Neural cell (in vitro differentiated cells): Measurements from ENCODE around the gene GNB1. TPM values are rescaled to one million over a fixed set of nuclear protein-coding genes. Genes with fewer than 3 reads are reported as not detected.

Experiments
- H2AFZ ChIP-seq: fragments of 200-600, 300-800 bp; sonication (generic), shearing (Covaris generic); 2 replicates; pipeline ENCODE4 v1.6.0; 2014; ENCODE audit warnings: low read depth, mild to moderate bottlenecking, antibody characterized with exemption, low read length, moderate library complexity
- H3F3A ChIP-seq: fragments of 200-600 bp; shearing (Covaris generic); 2 replicates; pipeline ENCODE4 v1.6.1; 2016; ENCODE audit warnings: mild to moderate bottlenecking, moderate library complexity, mixed read lengths, antibody characterized with exemption, low read length; ENCODE audit not compliant: insufficient read depth, poor library complexity, severe bottlenecking
- H3K27ac ChIP-seq: fragments of 200-600, 300-800 bp; sonication (generic), shearing (Covaris generic); 2 replicates; pipeline ENCODE4 v1.5.1; 2014; ENCODE audit warnings: mild to moderate bottlenecking, low read length, moderate library complexity
- H3K27me3 ChIP-seq: fragments of 300-800, 200-600 bp; sonication (generic), shearing (Covaris generic); 2 replicates; pipeline ENCODE4 v1.6.0; 2014; ENCODE audit warnings: mild to moderate bottlenecking, low read depth, low read length, moderate library complexity; ENCODE audit not compliant: insufficient read depth
- H3K36me3 ChIP-seq: fragments of 300-800, 200-600 bp; sonication (generic), shearing (Covaris generic); 2 replicates; pipeline ENCODE4 v1.5.1; 2014; ENCODE audit warnings: mild to moderate bottlenecking, antibody characterized with exemption, low read length, moderate library complexity; ENCODE audit not compliant: insufficient read depth
- H3K4me2 ChIP-seq: fragments of 300-800, 200-600 bp; sonication (generic), shearing (Covaris generic); 2 replicates; pipeline ENCODE4 v1.6.0; 2014; ENCODE audit warnings: mild to moderate bottlenecking, low read length
- H3K4me3 ChIP-seq: fragments of 300-800, 200-600 bp; sonication (generic), shearing (Covaris generic); 2 replicates; pipeline ENCODE4 v1.5.1; 2014; ENCODE audit warnings: mild to moderate bottlenecking, low read length, moderate library complexity
- H3K79me2 ChIP-seq: fragments of 200-600 bp; shearing (Covaris generic); replicated peaks from 2 replicates; pipeline ENCODE4 v1.6.0; 2014; ENCODE audit warnings: mild to moderate bottlenecking, low read length, moderate library complexity; ENCODE audit not compliant: insufficient read depth
- H3K9ac ChIP-seq: fragments of 300-800, 200-600 bp; sonication (generic), shearing (Covaris generic); 2 replicates; pipeline ENCODE4 v1.6.1; 2016; ENCODE audit warnings: mild to moderate bottlenecking, low read length, mixed read lengths
- H3K9me2 ChIP-seq: fragments of 200-600 bp; shearing (Covaris generic); 2 replicates; pipeline ENCODE4 v1.6.1; 2016; ENCODE audit warnings: mild to moderate bottlenecking, low read length, mixed read lengths; ENCODE audit not compliant: insufficient read depth
- H3K9me3 ChIP-seq: fragments of 200-600, 300-800 bp; sonication (generic), shearing (Covaris generic); 2 replicates; pipeline ENCODE4 v1.6.1; 2016; ENCODE audit warnings: mild to moderate bottlenecking, mixed run types, low read length, moderate library complexity, mixed read lengths
- H4K20me1 ChIP-seq: fragments of 200-600 bp; shearing (Covaris generic); 2 replicates; pipeline ENCODE4 v1.6.1; 2016; ENCODE audit warnings: mild to moderate bottlenecking, mixed run types; ENCODE audit not compliant: insufficient read depth
- CTCF ChIP-seq: fragments of 450-650 bp; IDR thresholded peaks from 2 replicates; pipeline ENCODE4 v1.5.1; 2014; ENCODE audit warnings: antibody characterized with exemption, mild to moderate bottlenecking, moderate library complexity; ENCODE audit not compliant: poor library complexity, severe bottlenecking
- EP300 ChIP-seq: fragments of 450-650 bp; conservative IDR thresholded peaks from 2 replicates; pipeline ENCODE4 v1.6.1; 2014; ENCODE audit warnings: antibody characterized with exemption, mild to moderate bottlenecking, moderate library complexity; ENCODE audit not compliant: poor library complexity, severe bottlenecking
- EZH2 ChIP-seq: fragments of 200-600, 300-800 bp; shearing (Covaris generic), sonication (generic); IDR thresholded peaks from 2 replicates; pipeline ENCODE4 v1.6.1; 2014; ENCODE audit warnings: antibody characterized with exemption, low read length, borderline replicate concordance, mild to moderate bottlenecking; ENCODE audit not compliant: insufficient read depth, poor library complexity, severe bottlenecking
- MXI1 ChIP-seq: fragments of 450-650 bp; conservative IDR thresholded peaks from 2 replicates; pipeline ENCODE4 v1.6.1; 2014; ENCODE audit warnings: antibody characterized with exemption, mild to moderate bottlenecking; ENCODE audit not compliant: poor library complexity, severe bottlenecking
- POLR2AphosphoS5 ChIP-seq: IDR thresholded peaks from 2 replicates; pipeline ENCODE4 v1.6.1; 2012
- RAD21 ChIP-seq: fragments of 450-650 bp; conservative IDR thresholded peaks from 2 replicates; pipeline ENCODE4 v1.6.1; 2014; ENCODE audit warnings: antibody characterized with exemption, mild to moderate bottlenecking, moderate library complexity
- REST ChIP-seq: IDR thresholded peaks from 2 replicates; pipeline ENCODE4 v1.6.1; 2012; ENCODE audit warnings: borderline replicate concordance
- SMC3 ChIP-seq: fragments of 450-650 bp; conservative IDR thresholded peaks from 2 replicates; pipeline ENCODE4 v1.6.1; 2014; ENCODE audit warnings: antibody characterized with exemption, mild to moderate bottlenecking, moderate library complexity; ENCODE audit not compliant: poor library complexity
- TAF1 ChIP-seq: IDR thresholded peaks from 2 replicates; pipeline ENCODE4 v1.6.1; 2012; ENCODE audit warnings: low read depth
- polyA plus RNA-seq: library from polyadenylated mRNA; depleted of rRNA; stranded (reverse); fragments of >200 nt; gene quantifications from 2 replicates; pipeline ENCODE4 v1.2.3, GENCODE V29; 2014

Gene GNB1
- polyA plus RNA-seq, 1 donor from 2014 or later, result 325 TPM

- H3K4me2 ChIP-seq, result no peak overlapping the region
- no peak overlapping the region for H3K27ac ChIP-seq
- TF ChIP-seq SMC3 (no peak), RAD21 (no peak), EP300 (no peak), POLR2AphosphoS5 (no peak), CTCF (no peak), EZH2 (no peak), REST (no peak), MXI1 (no peak), TAF1 (no peak)
- no peak overlapping the region for H3K4me3 ChIP-seq
- peaks cover 16% of the 10 kb centered on the region for H3K79me2 ChIP-seq
- no peak overlapping the region for H2AFZ ChIP-seq
- no peaks in the 10 kb centered on the region for H3K9me3 ChIP-seq
- peaks cover 2% of the 10 kb centered on the region for H3K27me3 ChIP-seq
- H3K9ac ChIP-seq, result no peak overlapping the region
- no peaks in the 10 kb centered on the region for H3K9me2 ChIP-seq
- no peaks in the 10 kb centered on the region for H3K36me3 ChIP-seq
- H3F3A ChIP-seq, result no peaks in the 10 kb centered on the region
- no peaks in the 10 kb centered on the region for H4K20me1 ChIP-seq
Measured at GRCh38 chr1:1775327-1776226, 115.3 kb downstream of the GNB1 start.

- Histone ChIP-seq H3F3A (no peaks in the 10 kb centered on the region), H3K79me2 (peaks cover 22% of the 10 kb centered on the region), H3K27me3 (no peaks in the 10 kb centered on the region), H3K36me3 (no peaks in the 10 kb centered on the region), H3K27ac (no peak overlapping the region), H3K4me2 (no peak overlapping the region), H2AFZ (no peak overlapping the region), H3K9ac (no peak overlapping the region), H3K9me3 (no peaks in the 10 kb centered on the region), H4K20me1 (no peaks in the 10 kb centered on the region), H3K9me2 (no peaks in the 10 kb centered on the region), H3K4me3 (no peak overlapping the region)
- TF ChIP-seq SMC3 (no peak), CTCF (no peak), EZH2 (no peak), EP300 (no peak), MXI1 (no peak), REST (no peak), TAF1 (no peak), POLR2AphosphoS5 (no peak), RAD21 (no peak)
Measured at GRCh38 chr1:1773874-1774273, 117.0 kb downstream of the GNB1 start.
